DOHH2 (cell line): ENCODE measurements around the gene SART3.

Source experiments
- H3F3A ChIP-seq: fragments of 200-600 bp; sonication (generic), shearing (Covaris generic); 2 replicates; pipeline ENCODE4 v1.6.0; 2016; ENCODE audit warnings: antibody characterized with exemption, mild to moderate bottlenecking; ENCODE audit not compliant: control insufficient read depth, insufficient read depth
- H3K27ac ChIP-seq: fragments of 200-600 bp; sonication (generic); 2 replicates; pipeline ENCODE4 v1.5.1; 2014; ENCODE audit warnings: low read depth, mild to moderate bottlenecking, low read length, moderate library complexity
- H3K27me3 ChIP-seq: fragments of 200-600 bp; sonication (generic); 2 replicates; pipeline ENCODE4 v1.6.1; 2014; ENCODE audit warnings: mild to moderate bottlenecking, low read length, mixed read lengths; ENCODE audit not compliant: control insufficient read depth
- H3K36me3 ChIP-seq: fragments of 200-600 bp; sonication (generic); 2 replicates; pipeline ENCODE4 v1.6.1; 2014; ENCODE audit warnings: mild to moderate bottlenecking, low read length, moderate library complexity, mixed read lengths; ENCODE audit not compliant: control insufficient read depth
- H3K4me1 ChIP-seq: fragments of 200-600 bp; sonication (generic); 2 replicates; pipeline ENCODE4 v1.6.1; 2014; ENCODE audit warnings: mild to moderate bottlenecking, low read length, mixed read lengths; ENCODE audit not compliant: control insufficient read depth
- H3K4me2 ChIP-seq: fragments of 200-600 bp; sonication (generic); 2 replicates; pipeline ENCODE4 v1.6.0; 2014; ENCODE audit warnings: mild to moderate bottlenecking, low read length, moderate library complexity
- H3K4me3 ChIP-seq: fragments of 200-600 bp; sonication (generic); 2 replicates; pipeline ENCODE4 v1.5.1; 2014; ENCODE audit warnings: mild to moderate bottlenecking, low read length, mixed read lengths
- H3K79me2 ChIP-seq: fragments of 200-600 bp; sonication (generic); 2 replicates; pipeline ENCODE4 v1.6.1; 2014; ENCODE audit warnings: mild to moderate bottlenecking, low read length, mixed read lengths; ENCODE audit not compliant: control insufficient read depth
- H3K9me2 ChIP-seq: fragments of 200-600 bp; sonication (generic); replicated peaks from 2 replicates; pipeline ENCODE4 v1.6.1; 2014; ENCODE audit warnings: mild to moderate bottlenecking, low read length, mixed read lengths; ENCODE audit not compliant: control insufficient read depth
- H3K9me3 ChIP-seq: fragments of 200-600 bp; sonication (generic); 2 replicates; pipeline ENCODE4 v1.6.1; 2014; ENCODE audit warnings: antibody characterized with exemption, low read length, mixed read lengths; ENCODE audit not compliant: control insufficient read depth, insufficient read depth
- H4K20me1 ChIP-seq: fragments of 200-600 bp; sonication (generic); 2 replicates; pipeline ENCODE4 v1.6.0; 2014; ENCODE audit warnings: low read depth, mild to moderate bottlenecking, antibody characterized with exemption, low read length, moderate library complexity; ENCODE audit not compliant: control insufficient read depth, insufficient read depth
- CTCF ChIP-seq: fragments of 200-600 bp; sonication (generic); IDR thresholded peaks from one replicate; pipeline ENCODE4 v1.5.1; 2014; ENCODE audit warnings: antibody characterized with exemption, mild to moderate bottlenecking, low read depth, low read length; ENCODE audit not compliant: poor library complexity, severe bottlenecking
- EZH2phosphoT487 ChIP-seq: fragments of 200-600 bp; sonication (generic); IDR thresholded peaks from 2 replicates; pipeline ENCODE4 v1.6.1; 2017; ENCODE audit warnings: borderline replicate concordance, mild to moderate bottlenecking, antibody characterized with exemption, low read length, moderate library complexity, mixed read lengths

SART3 gene

GRCh38 chr12:108605690-108606406 is 44.9 kb upstream of the SART3 start:
- Histone ChIP-seq H3K9me3 (no peaks in the 10 kb centered on the region), H3K4me1 (peaks cover 6% of the 10 kb centered on the region; the same call in 1 of the 2 replicates), H3K27ac (no peak overlapping the region), H3K4me3 (no peak overlapping the region), H4K20me1 (no peaks in the 10 kb centered on the region), H3K36me3 (no peaks in the 10 kb centered on the region), H3K27me3 (peaks cover 14% of the 10 kb centered on the region), H3K9me2 (no peaks in the 10 kb centered on the region), H3F3A (peaks cover 2% of the 10 kb centered on the region; the same call in 1 of the 2 replicates), H3K4me2 (no peak overlapping the region), H3K79me2 (no peaks in the 10 kb centered on the region)
- TF ChIP-seq EZH2phosphoT487 = no peak
- no peak for TF ChIP-seq CTCF

- H3K4me1 ChIP-seq = peaks cover 6% of the 10 kb centered on the region; the same call in 1 of the 2 replicates
- H3K9me3 ChIP-seq = no peaks in the 10 kb centered on the region
- no peaks in the 10 kb centered on the region for H4K20me1 ChIP-seq
- H3K4me3 ChIP-seq = no peak overlapping the region
- TF ChIP-seq CTCF (no peak), EZH2phosphoT487 (no peak)
- H3K4me2 ChIP-seq = no peak overlapping the region
- H3K9me2 ChIP-seq = no peaks in the 10 kb centered on the region
- H3F3A ChIP-seq = peaks cover 2% of the 10 kb centered on the region; the same call in 1 of the 2 replicates
- H3K27ac ChIP-seq = no peak overlapping the region
- no peaks in the 10 kb centered on the region for H3K79me2 ChIP-seq
- H3K27me3 ChIP-seq = peaks cover 9% of the 10 kb centered on the region
- no peaks in the 10 kb centered on the region for H3K36me3 ChIP-seq
Measured at GRCh38 chr12:108605000-108605689, 44.2 kb upstream of the SART3 start.

GRCh38 chr12:108604208-108604941 is 43.4 kb upstream of the SART3 start:
- Histone ChIP-seq H3K36me3 (no peaks in the 10 kb centered on the region), H4K20me1 (no peaks in the 10 kb centered on the region), H3F3A (peaks cover 2% of the 10 kb centered on the region; the same call in 1 of the 2 replicates), H3K4me1 (peaks cover 1% of the 10 kb centered on the region; the same call in 1 of the 2 replicates), H3K27me3 (peaks cover 1% of the 10 kb centered on the region), H3K79me2 (no peaks in the 10 kb centered on the region), H3K4me3 (no peak overlapping the region), H3K9me2 (no peaks in the 10 kb centered on the region), H3K9me3 (no peaks in the 10 kb centered on the region), H3K4me2 (no peak overlapping the region), H3K27ac (no peak overlapping the region)
- TF ChIP-seq CTCF (no peak), EZH2phosphoT487 (no peak)
